HepG2 (cell line): ENCODE results near the gene OSBPL5. TPM values are rescaled to one million over a fixed set of nuclear protein-coding genes. Genes with fewer than 3 reads are reported as not detected.

ENCODE experiments used
- GMEB2 ChIP-seq: IDR thresholded peaks from 2 replicates; pipeline ENCODE4 v1.6.1; 2016; ENCODE audit warnings: missing biosample characterization, missing genetic modification reagents, low read depth
- GPN1 ChIP-seq: sonication (generic); formaldehyde crosslinking; IDR thresholded peaks from 2 replicates; pipeline ENCODE4 v1.5.1; 2020; ENCODE audit warnings: missing genetic modification reagents, borderline replicate concordance
- HNF4A ChIP-seq: sonication (generic); formaldehyde crosslinking; IDR thresholded peaks from 2 replicates; pipeline ENCODE4 v1.4.0; 2020; ENCODE audit warnings: missing genetic modification reagents
- KAT7 ChIP-seq: IDR thresholded peaks from 2 replicates; pipeline ENCODE4 v1.6.1; 2018; ENCODE audit warnings: borderline replicate concordance, missing compliant biosample characterization
- POGZ ChIP-seq: sonication (generic); formaldehyde crosslinking; IDR thresholded peaks from 2 replicates; pipeline ENCODE4 v1.4.0; 2020; ENCODE audit warnings: mild to moderate bottlenecking, missing genetic modification reagents
- RFX3 ChIP-seq: IDR thresholded peaks from 2 replicates; pipeline ENCODE4 v1.6.1; 2016; ENCODE audit warnings: missing biosample characterization, missing genetic modification reagents
- SIN3B ChIP-seq: fragments of 150-350 bp; IDR thresholded peaks from 2 replicates; pipeline ENCODE4 v1.6.1; 2014; ENCODE audit warnings: low read length
- USF2 ChIP-seq, 2 experiments: sonication (generic) in 1 of 2; formaldehyde crosslinking in 1 of 2; IDR thresholded peaks; 2 replicates each; pipeline versions ENCODE4 v1.5.1 to v1.6.1; 2011 to 2020; ENCODE audit warnings: borderline replicate concordance in 1 of 2, low read depth in 1 of 2, low read length in 1 of 2, mild to moderate bottlenecking in 1 of 2, missing genetic modification reagents in 1 of 2, moderate library complexity in 1 of 2
- ZKSCAN8 ChIP-seq: IDR thresholded peaks from 2 replicates; pipeline ENCODE4 v1.6.1; 2016; ENCODE audit warnings: borderline replicate concordance, missing genetic modification reagents, missing compliant biosample characterization
- ZNF230 ChIP-seq: sonication (generic); formaldehyde crosslinking; IDR thresholded peaks from 2 replicates; pipeline ENCODE4 v1.4.0; 2020; ENCODE audit warnings: mild to moderate bottlenecking, missing genetic modification reagents
- polyA plus RNA-seq, 8 experiments: library from polyadenylated mRNA; depleted of rRNA in 3 of 8; stranded (reverse) in 7 of 8; unstranded in 1 of 8; fragments of >200 nt; fragmentation: Illumina TruSeq in 4 of 8; extraction: Trizol in 4 of 8; gene quantifications; 2 replicates each; pipeline versions ENCODE4 v1.2.1 to v1.2.3, GENCODE V29; 2011 to 2016; ENCODE audit warnings: low read depth in 4 of 8, missing spikeins in 1 of 8, mixed read lengths in 1 of 8; ENCODE audit not compliant: insufficient read depth in 1 of 8
- total RNA-seq, 5 experiments: library from RNA; depleted of rRNA; stranded (reverse); fragments of >200 nt; fragmentation: Illumina TruSeq; extraction: Trizol; gene quantifications; 2 replicates each; pipeline ENCODE4 v1.2.3, GENCODE V29; 2016; ENCODE audit warnings: low read depth in 1 of 5
- TF ChIP-seq, protein P1 (sequence below): IDR thresholded peaks from 2 replicates; pipeline ENCODE4 v1.6.1; 2018; ENCODE audit warnings: missing genetic modification reagents
- TF ChIP-seq, protein P2 (sequence below): sonication (generic); formaldehyde crosslinking; IDR thresholded peaks from 2 replicates; pipeline ENCODE4 v1.8.1; 2023; ENCODE audit warnings: mild to moderate bottlenecking, missing genetic modification reagents, borderline replicate concordance
- TF ChIP-seq, protein P3 (sequence below): sonication (generic); formaldehyde crosslinking; IDR thresholded peaks from 2 replicates; pipeline ENCODE4 v1.4.0; 2020; ENCODE audit warnings: missing genetic modification reagents
- TF ChIP-seq, protein P4 (sequence below): IDR thresholded peaks from 2 replicates; pipeline ENCODE4 v1.6.1; 2016; ENCODE audit warnings: control low read depth
- TF ChIP-seq, protein P5 (sequence below): sonication (generic); formaldehyde crosslinking; IDR thresholded peaks from 2 replicates; pipeline ENCODE4 v1.5.0; 2020; ENCODE audit warnings: mild to moderate bottlenecking, missing genetic modification reagents, moderate library complexity

OSBPL5 gene
- total and polyA plus RNA-seq, 2 of the 13 experiments (the other 11 are each of a cell fraction or from before 2014, with no cell fraction given): not detected

DNA sequence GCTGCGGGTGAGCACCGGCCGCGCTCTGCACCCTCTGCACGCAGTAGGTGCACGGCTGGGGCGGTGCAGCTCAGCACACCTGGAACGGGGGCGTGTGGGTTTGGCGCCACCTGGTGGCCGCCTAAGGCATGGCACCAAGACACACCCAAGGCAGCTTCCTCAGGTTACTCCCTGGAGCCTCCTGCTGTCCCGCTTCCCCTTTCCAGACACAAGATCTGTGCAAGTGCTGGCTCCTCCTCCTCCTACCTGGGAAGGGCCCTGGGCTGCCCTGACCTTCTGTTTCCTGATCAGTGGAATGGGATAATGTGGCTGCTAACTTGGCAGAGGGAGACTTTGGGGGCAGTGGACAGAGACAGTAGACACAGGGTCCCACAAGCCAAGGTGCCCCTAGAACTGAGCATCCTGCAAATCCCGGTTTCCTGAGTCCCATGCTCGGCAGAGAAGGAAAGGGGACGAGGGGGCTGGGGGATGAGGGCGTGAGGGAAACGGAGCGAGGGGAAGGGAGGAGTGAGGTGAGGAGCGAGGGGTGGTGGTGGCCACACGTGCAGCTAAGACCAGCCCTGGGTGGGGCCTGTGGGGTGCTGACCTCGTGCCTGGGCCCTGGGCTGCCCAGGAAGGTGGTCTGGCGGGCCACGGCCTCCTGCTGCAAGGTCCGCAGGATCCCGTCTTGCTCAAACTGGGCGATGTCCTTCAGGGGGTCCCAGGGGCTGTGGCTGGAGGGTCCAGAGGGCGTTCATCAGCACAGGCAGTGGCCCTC, 73.1 kb downstream of the OSBPL5 start (continued):
- TF ChIP-seq, protein P1, sequence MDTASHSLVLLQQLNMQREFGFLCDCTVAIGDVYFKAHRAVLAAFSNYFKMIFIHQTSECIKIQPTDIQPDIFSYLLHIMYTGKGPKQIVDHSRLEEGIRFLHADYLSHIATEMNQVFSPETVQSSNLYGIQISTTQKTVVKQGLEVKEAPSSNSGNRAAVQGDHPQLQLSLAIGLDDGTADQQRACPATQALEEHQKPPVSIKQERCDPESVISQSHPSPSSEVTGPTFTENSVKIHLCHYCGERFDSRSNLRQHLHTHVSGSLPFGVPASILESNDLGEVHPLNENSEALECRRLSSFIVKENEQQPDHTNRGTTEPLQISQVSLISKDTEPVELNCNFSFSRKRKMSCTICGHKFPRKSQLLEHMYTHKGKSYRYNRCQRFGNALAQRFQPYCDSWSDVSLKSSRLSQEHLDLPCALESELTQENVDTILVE (CRISPR knock-in tag): 0 out of 2 replicates have a peak, but pooled peaks have one; percentile 30
- TF ChIP-seq, protein P2, sequence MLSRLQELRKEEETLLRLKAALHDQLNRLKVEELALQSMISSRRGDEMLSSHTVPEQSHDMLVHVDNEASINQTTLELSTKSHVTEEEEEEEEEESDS (CRISPR knock-in tag): no peak
- no peak for TF ChIP-seq ZKSCAN8 (CRISPR knock-in tag)
- TF ChIP-seq, protein P3, sequence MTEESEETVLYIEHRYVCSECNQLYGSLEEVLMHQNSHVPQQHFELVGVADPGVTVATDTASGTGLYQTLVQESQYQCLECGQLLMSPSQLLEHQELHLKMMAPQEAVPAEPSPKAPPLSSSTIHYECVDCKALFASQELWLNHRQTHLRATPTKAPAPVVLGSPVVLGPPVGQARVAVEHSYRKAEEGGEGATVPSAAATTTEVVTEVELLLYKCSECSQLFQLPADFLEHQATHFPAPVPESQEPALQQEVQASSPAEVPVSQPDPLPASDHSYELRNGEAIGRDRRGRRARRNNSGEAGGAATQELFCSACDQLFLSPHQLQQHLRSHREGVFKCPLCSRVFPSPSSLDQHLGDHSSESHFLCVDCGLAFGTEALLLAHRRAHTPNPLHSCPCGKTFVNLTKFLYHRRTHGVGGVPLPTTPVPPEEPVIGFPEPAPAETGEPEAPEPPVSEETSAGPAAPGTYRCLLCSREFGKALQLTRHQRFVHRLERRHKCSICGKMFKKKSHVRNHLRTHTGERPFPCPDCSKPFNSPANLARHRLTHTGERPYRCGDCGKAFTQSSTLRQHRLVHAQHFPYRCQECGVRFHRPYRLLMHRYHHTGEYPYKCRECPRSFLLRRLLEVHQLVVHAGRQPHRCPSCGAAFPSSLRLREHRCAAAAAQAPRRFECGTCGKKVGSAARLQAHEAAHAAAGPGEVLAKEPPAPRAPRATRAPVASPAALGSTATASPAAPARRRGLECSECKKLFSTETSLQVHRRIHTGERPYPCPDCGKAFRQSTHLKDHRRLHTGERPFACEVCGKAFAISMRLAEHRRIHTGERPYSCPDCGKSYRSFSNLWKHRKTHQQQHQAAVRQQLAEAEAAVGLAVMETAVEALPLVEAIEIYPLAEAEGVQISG (CRISPR knock-in tag): 0 out of 2 replicates have a peak, but pooled peaks have one; percentile 42
- 0 out of 2 replicates have a peak, but pooled peaks have one; percentile 10 for TF ChIP-seq HNF4A
- TF ChIP-seq POGZ (CRISPR knock-in tag): no peak
- no peak for TF ChIP-seq SIN3B
- TF ChIP-seq ZNF230 (CRISPR knock-in tag): no peak
- TF ChIP-seq USF2 (IDR thresholded peaks at IDR 0.05; ENCODE audit: low read depth, low read length): no peak
- TF ChIP-seq USF2 (CRISPR knock-in tag; IDR thresholded peaks at IDR 0.05; ENCODE audit: borderline replicate concordance): no peak
- TF ChIP-seq RFX3 (CRISPR knock-in tag): no peak
- TF ChIP-seq, protein P4, sequence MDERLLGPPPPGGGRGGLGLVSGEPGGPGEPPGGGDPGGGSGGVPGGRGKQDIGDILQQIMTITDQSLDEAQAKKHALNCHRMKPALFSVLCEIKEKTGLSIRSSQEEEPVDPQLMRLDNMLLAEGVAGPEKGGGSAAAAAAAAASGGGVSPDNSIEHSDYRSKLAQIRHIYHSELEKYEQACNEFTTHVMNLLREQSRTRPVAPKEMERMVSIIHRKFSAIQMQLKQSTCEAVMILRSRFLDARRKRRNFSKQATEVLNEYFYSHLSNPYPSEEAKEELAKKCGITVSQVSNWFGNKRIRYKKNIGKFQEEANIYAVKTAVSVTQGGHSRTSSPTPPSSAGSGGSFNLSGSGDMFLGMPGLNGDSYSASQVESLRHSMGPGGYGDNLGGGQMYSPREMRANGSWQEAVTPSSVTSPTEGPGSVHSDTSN (CRISPR knock-in tag): no peak
- TF ChIP-seq, protein P5, sequence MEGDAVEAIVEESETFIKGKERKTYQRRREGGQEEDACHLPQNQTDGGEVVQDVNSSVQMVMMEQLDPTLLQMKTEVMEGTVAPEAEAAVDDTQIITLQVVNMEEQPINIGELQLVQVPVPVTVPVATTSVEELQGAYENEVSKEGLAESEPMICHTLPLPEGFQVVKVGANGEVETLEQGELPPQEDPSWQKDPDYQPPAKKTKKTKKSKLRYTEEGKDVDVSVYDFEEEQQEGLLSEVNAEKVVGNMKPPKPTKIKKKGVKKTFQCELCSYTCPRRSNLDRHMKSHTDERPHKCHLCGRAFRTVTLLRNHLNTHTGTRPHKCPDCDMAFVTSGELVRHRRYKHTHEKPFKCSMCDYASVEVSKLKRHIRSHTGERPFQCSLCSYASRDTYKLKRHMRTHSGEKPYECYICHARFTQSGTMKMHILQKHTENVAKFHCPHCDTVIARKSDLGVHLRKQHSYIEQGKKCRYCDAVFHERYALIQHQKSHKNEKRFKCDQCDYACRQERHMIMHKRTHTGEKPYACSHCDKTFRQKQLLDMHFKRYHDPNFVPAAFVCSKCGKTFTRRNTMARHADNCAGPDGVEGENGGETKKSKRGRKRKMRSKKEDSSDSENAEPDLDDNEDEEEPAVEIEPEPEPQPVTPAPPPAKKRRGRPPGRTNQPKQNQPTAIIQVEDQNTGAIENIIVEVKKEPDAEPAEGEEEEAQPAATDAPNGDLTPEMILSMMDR: peak; percentile 98
- no peak for TF ChIP-seq GMEB2 (CRISPR knock-in tag)
- no peak for TF ChIP-seq GPN1 (CRISPR knock-in tag)
- TF ChIP-seq KAT7: no peak
